ENCODE data around the gene HCRT. TPM values are rescaled to one million over a fixed set of nuclear protein-coding genes. Genes with fewer than 3 reads are reported as not detected.

The HCRT gene
- total and polyA plus RNA-seq, 2 of the 8 experiments (the other 6 are each of a cell fraction or from before 2014, with no cell fraction given): not detected

DNA sequence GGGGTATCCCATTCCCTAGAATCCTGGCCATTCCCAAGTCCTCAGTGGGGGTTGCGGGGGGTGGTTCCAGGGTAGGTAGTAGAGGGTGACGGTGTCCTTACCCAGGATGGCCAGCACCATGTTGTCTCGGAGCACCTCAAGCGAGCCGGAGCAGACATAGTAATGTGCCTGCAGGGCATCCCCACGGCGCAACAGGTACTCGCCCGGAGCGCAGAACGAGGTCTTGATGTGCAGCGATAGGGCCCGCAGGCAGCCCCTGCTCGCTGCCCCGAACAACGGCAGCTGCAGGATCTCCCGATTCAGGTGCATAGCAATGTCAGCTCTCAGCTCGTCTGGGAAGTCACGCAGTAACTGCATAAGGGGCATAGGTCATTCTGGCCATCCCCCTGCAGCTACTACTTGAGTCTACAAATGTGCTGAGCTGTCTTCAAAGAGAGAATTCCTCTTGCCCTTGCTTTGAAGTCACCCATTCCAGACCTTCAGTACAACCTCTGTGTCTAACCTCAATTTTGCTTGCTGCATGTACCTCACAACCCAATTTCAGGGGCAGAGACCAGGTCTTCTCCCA lies 19.0 kb downstream of the HCRT start:
- Histone ChIP-seq H3K27ac (ENCODE audit: low read depth, low read length) (no peak overlapping the region), H3K4me3 (ENCODE audit: extremely low read depth in 1 of 4, insufficient read depth in 2 of 4, low read depth in 3 of 4, low read length in 4 of 4) (no peak overlapping the region), H3K36me3 (ENCODE audit: control insufficient read depth in 2 of 4, insufficient read depth in 4 of 4, low read length in 3 of 4) (no peaks in the 10 kb centered on the region), H3K79me1 (ENCODE audit: low read depth, low read length) (no peaks in the 10 kb centered on the region), H3K4ac (replicated peaks; ENCODE audit: insufficient read length, low read depth, low read length) (no peak overlapping the region), H4K8ac (ENCODE audit: extremely low read depth, insufficient read depth, low read length) (no peak overlapping the region), H3K4me2 (ENCODE audit: insufficient read depth in 1 of 2, low read depth in 2 of 2, low read length in 2 of 2) (no peak overlapping the region), H3K56ac (replicated peaks; ENCODE audit: insufficient read length, low read depth, low read length) (no peak overlapping the region), H2BK20ac (ENCODE audit: low read length) (no peak overlapping the region), H3K23ac (ENCODE audit: insufficient read length) (no peak overlapping the region), H3K14ac (ENCODE audit: insufficient read length) (no peak overlapping the region), H3K23me2 (ENCODE audit: low read depth, low read length) (no peaks in the 10 kb centered on the region), H4K91ac (replicated peaks; ENCODE audit: insufficient read length, low read length) (no peak overlapping the region), H2AFZ (ENCODE audit: low read length) (no peak overlapping the region), H2BK120ac (replicated peaks; ENCODE audit: low read depth, low read length) (no peak overlapping the region), H3K27me3 (replicated peaks in 1 of 4; ENCODE audit: control insufficient read depth in 3 of 4, extremely low read depth in 1 of 4, insufficient read depth in 3 of 4, low read length in 3 of 4) (no peaks in the 10 kb centered on the region), H2BK12ac (ENCODE audit: low read depth, low read length) (no peak overlapping the region), H2AK5ac (ENCODE audit: low read depth, low read length) (no peak overlapping the region), H2BK5ac (ENCODE audit: low read depth, low read length) (no peak overlapping the region), H3K4me1 (replicated peaks in 1 of 4; ENCODE audit: control insufficient read depth in 3 of 4, insufficient read depth in 4 of 4, low read length in 3 of 4) (no peaks in the 10 kb centered on the region; a peak in 2 of 7 replicates), H3K9ac (replicated peaks in 1 of 4; ENCODE audit: extremely low read depth in 1 of 4, low read depth in 3 of 4, low read length in 3 of 4) (no peak overlapping the region), H4K5ac (ENCODE audit: insufficient read length, low read depth, low read length) (no peak overlapping the region), H4K20me1 (replicated peaks in 1 of 2; ENCODE audit: control insufficient read depth in 1 of 2, insufficient read depth in 2 of 2, low read length in 2 of 2) (no peaks in the 10 kb centered on the region), H3K18ac (ENCODE audit: extremely low read depth, low read length) (no peak overlapping the region), H3K79me2 (ENCODE audit: control insufficient read depth in 1 of 2, insufficient read depth in 2 of 2, low read length in 2 of 2) (no peaks in the 10 kb centered on the region), H3K9me3 (ENCODE audit: insufficient read depth in 2 of 2, low read depth in 1 of 2, low read length in 1 of 2) (no peaks in the 10 kb centered on the region), H2BK15ac (ENCODE audit: low read length) (no peak overlapping the region)
- ChIA-PET CTCF (ENCODE audit: partially characterized antibody) (interaction anchor here (1.4 kb wide), 1 partner anchor 206 kb away, joined by 3 read pairs; no protein-coding TSS in a partner anchor), POLR2A (ENCODE audit: partially characterized antibody) (no interaction called here)
- FAIRE-seq (no peak), DNase-seq (ENCODE audit: low read depth in 1 of 2, low spot score in 2 of 2) (no peak)
- 90% methylated on average over 19 of the region's 19 CpGs; no CpG with 5 or more reads in 1 of the 2 experiments for WGBS, 2 experiments (ENCODE audit: extremely low coverage in 1 of 2, insufficient coverage in 1 of 2, insufficient read length in 1 of 2, insufficient replicate concordance in 2 of 2, low coverage in 1 of 2, low lambda C conversion rate in 2 of 2, missing lambda C conversion rate in 1 of 2)
- TF ChIP-seq, protein P1, sequence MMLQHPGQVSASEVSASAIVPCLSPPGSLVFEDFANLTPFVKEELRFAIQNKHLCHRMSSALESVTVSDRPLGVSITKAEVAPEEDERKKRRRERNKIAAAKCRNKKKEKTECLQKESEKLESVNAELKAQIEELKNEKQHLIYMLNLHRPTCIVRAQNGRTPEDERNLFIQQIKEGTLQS (IDR thresholded peaks at IDR 0.05; ENCODE audit: insufficient read depth, low read depth, low read length): no peak
- TF ChIP-seq HDAC2 (IDR thresholded peaks at IDR 0.05; ENCODE audit: borderline replicate concordance in 1 of 2, low read depth in 2 of 2, low read length in 2 of 2) (no peak), RXRA (IDR thresholded peaks at IDR 0.05; ENCODE audit: insufficient read depth, low read depth, low read length) (no peak), TCF12 (IDR thresholded peaks at IDR 0.05; ENCODE audit: low read depth, low read length) (no peak), CHD2 (IDR thresholded peaks at IDR 0.05; ENCODE audit: low read length) (no peak), GTF2F1 (IDR thresholded peaks at IDR 0.05; ENCODE audit: borderline replicate concordance, low read depth, low read length) (no peak)
- TF ChIP-seq, protein P2, sequence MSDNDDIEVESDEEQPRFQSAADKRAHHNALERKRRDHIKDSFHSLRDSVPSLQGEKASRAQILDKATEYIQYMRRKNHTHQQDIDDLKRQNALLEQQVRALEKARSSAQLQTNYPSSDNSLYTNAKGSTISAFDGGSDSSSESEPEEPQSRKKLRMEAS (IDR thresholded peaks at IDR 0.05): no peak

All from H1 (cell line).